Measurements from ENCODE around the gene ZSCAN18. TPM values are rescaled to one million over a fixed set of nuclear protein-coding genes. Genes with fewer than 3 reads are reported as not detected.

ZSCAN18 gene
- total RNA-seq, 2 experiments from 2014 or later = 27.0 to 31.7 TPM

DNA sequence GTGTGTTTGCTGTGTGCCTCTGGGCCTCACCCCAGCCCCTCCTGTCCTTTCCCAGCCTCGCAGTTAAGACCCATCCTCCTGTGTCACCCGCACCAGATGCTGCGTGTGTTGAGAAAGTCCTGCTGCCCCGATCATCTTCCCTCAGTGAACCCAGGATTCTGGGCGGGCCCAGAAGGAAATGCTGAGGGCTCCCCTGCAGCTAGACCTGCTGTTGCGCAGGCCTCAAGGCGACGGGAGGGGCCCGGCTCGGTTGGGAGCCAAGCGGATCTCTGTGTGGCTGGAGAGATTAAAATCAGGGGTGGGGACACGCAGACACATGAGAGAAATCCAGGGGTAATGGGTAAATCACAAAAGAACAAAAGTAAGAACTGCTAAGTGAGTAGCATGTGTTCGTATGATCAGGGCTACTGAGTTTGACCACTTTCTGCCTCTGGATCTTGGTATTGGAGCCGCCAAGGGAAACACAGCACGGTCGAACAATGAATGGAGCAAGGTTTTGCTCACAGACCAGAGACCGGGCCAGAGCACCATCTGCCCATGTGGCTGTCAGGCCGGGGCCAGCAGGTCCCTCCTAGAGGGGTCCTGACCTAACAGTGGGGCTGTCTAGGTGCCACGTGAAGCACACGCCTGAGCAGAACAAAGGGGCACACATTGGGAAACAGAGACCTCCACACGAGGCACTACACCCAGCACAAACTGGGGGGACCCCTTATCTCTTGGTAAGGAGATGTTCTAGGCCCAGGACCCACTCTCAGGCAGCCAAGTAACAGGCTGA is 57.1 kb downstream of the ZSCAN18 start:
- DNase-seq (no peak), ATAC-seq (no peak)
- Mint-ChIP-seq H3K4me1 (ENCODE audit: low read depth) (no peaks in the 10 kb centered on the region), H3K36me3 (ENCODE audit: low read depth) (peaks cover 23% of the 10 kb centered on the region), H3K27me3 (peaks cover 6% of the 10 kb centered on the region), H3K27ac (no peak overlapping the region), H3K4me3 (no peak overlapping the region), H3K9me3 (peaks cover 37% of the 10 kb centered on the region)
- intact Hi-C loops (cut with micrococcal nuclease) = no loop called here
- TF ChIP-seq, protein P1, sequence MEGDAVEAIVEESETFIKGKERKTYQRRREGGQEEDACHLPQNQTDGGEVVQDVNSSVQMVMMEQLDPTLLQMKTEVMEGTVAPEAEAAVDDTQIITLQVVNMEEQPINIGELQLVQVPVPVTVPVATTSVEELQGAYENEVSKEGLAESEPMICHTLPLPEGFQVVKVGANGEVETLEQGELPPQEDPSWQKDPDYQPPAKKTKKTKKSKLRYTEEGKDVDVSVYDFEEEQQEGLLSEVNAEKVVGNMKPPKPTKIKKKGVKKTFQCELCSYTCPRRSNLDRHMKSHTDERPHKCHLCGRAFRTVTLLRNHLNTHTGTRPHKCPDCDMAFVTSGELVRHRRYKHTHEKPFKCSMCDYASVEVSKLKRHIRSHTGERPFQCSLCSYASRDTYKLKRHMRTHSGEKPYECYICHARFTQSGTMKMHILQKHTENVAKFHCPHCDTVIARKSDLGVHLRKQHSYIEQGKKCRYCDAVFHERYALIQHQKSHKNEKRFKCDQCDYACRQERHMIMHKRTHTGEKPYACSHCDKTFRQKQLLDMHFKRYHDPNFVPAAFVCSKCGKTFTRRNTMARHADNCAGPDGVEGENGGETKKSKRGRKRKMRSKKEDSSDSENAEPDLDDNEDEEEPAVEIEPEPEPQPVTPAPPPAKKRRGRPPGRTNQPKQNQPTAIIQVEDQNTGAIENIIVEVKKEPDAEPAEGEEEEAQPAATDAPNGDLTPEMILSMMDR (IDR thresholded peaks at IDR 0.05) = no peak
- ChIA-PET POLR2A (no interaction called here), CTCF (no interaction called here)

DNA sequence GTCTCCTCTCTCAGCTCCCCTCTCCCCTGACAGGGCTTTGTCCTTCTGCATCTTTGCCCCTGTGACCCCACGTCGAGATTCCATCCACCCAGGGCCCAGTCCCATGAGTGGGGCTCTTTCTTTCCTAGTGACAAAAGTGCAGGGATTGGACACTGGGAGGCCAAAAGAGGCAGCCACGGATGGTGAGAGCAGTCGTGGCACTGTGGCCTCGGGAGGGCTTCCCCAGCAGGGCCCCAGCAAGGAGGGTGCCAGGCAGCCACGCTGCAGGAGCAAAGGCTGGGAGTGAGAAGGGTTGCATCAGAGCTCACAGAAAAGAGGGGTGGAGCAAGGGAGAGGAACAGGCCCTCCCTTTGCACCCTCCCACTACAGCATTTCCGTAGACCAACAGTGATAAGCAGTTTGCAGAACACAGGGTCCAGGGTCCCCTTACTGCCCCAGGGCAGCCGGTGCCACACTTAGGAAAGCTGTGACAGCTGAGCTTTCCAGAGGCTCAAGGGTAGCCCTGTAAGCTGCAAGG is 59.3 kb downstream of the ZSCAN18 start:
- Mint-ChIP-seq H3K27ac (no peak overlapping the region), H3K4me3 (no peak overlapping the region), H3K4me1 (ENCODE audit: low read depth) (no peaks in the 10 kb centered on the region), H3K36me3 (ENCODE audit: low read depth) (peaks cover 27% of the 10 kb centered on the region), H3K9me3 (peaks cover 38% of the 10 kb centered on the region), H3K27me3 (peaks cover 17% of the 10 kb centered on the region)
- TF ChIP-seq, protein P1 (IDR thresholded peaks at IDR 0.05) = no peak
- ChIA-PET CTCF (no interaction called here), POLR2A (no interaction called here)
- intact Hi-C loops (cut with micrococcal nuclease) = no loop called here
- ATAC-seq (no peak), DNase-seq (no peak)

DNA sequence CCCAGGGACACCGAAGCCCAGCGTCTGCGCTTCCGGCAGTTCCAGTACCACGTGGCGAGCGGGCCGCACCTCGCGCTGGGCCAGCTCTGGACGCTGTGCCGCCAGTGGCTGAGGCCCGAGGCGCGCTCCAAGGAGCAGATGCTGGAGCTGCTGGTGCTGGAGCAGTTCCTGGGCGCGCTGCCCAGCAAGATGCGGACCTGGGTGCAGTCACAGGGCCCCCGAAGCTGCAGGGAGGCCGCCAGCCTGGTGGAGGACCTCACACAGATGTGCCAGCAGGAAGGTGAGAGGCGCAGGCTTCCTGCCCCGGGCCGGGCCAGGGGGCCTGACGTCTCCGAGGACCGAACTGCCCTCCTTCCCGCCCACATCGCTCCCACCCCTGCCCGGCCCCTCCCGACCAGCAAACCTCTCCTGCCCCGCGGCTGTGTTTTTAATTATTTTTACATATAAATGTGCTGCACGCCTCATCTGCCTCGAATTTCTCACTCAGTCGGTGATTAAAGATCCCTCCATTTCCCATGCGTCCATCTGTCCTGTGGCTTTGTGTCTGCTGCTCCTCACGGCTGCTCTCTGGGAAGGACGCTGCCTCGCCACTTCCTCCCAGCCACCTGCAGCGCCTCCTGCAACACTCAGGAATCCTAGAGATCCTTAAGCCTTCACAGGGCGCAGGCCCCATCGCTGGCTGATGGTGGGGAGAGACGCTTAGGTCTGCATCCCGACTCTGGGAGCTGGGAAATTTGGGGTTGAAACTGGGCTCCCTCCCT is 59.9 kb downstream of the ZSCAN18 start:
- Mint-ChIP-seq H3K27ac (no peak overlapping the region), H3K4me1 (ENCODE audit: low read depth) (no peaks in the 10 kb centered on the region), H3K9me3 (peaks cover 33% of the 10 kb centered on the region), H3K36me3 (ENCODE audit: low read depth) (peaks cover 24% of the 10 kb centered on the region), H3K27me3 (peaks cover 17% of the 10 kb centered on the region), H3K4me3 (no peak overlapping the region)
- CTCF ChIA-PET = no interaction called here
- DNase-seq = no peak
- intact Hi-C loops (cut with micrococcal nuclease) = no loop called here
- ATAC-seq = no peak
- POLR2A ChIA-PET = no interaction called here
- TF ChIP-seq, protein P1 (IDR thresholded peaks at IDR 0.05) = no peak

DNA sequence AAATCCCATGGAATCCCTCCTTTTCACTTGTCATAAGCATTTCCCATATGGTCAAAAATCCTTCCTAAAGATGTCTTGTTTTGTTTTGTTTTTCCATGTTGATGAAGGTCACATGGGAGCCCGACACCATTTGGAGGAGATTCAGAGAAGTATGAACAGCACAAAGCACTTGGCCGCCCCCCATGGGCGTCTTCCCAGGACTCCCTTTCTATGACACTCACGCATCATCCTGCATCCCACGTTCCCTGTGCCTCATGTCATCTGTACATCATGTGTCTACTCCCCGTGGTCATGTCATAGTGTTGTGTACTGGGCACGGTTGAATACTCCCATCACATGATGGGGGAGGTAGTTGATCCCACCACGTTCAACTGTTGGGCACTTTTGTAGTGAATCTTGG is 62.2 kb downstream of the ZSCAN18 start:
- TF ChIP-seq, protein P1 (IDR thresholded peaks at IDR 0.05) = no peak
- no peak overlapping the region for H3K27ac Mint-ChIP-seq
- POLR2A ChIA-PET = no interaction called here

DNA sequence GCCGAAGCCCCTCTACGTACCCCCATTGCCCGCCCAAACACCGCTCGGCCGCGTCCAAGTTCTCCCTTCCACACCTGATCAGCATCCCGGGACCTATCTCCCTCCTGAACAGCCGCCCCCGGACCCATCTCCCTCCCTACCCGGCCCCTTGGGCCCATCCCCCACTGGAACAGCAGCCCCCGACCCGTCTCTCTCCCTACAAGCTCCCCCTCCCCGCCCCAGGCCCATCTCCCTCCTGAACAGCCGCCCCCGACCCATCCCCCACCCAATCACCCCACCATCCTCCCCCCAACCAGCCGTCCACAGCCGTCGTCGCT is 63.6 kb downstream of the ZSCAN18 start:
- intact Hi-C loops (cut with micrococcal nuclease) = no loop called here
- CTCF ChIA-PET = no interaction called here
- POLR2A ChIA-PET = no interaction called here
- no peak for DNase-seq
- TF ChIP-seq, protein P1 (IDR thresholded peaks at IDR 0.05) = no peak
- no peak for ATAC-seq
- H3K27ac Mint-ChIP-seq = no peak overlapping the region
- no peak overlapping the region for H3K4me3 Mint-ChIP-seq
- H3K36me3 Mint-ChIP-seq (ENCODE audit: low read depth) = peaks cover 15% of the 10 kb centered on the region
- peaks cover 20% of the 10 kb centered on the region for H3K27me3 Mint-ChIP-seq
- peaks cover 17% of the 10 kb centered on the region for H3K9me3 Mint-ChIP-seq
- H3K4me1 Mint-ChIP-seq (ENCODE audit: low read depth) = no peaks in the 10 kb centered on the region

More for the DNA sequence above, 62.2 kb downstream of the ZSCAN18 start:
- H3K4me3 Mint-ChIP-seq = no peak overlapping the region
- CTCF ChIA-PET = no interaction called here
- H3K36me3 Mint-ChIP-seq (ENCODE audit: low read depth) = peaks cover 16% of the 10 kb centered on the region
- intact Hi-C loops (cut with micrococcal nuclease) = no loop called here
- peaks cover 20% of the 10 kb centered on the region for H3K9me3 Mint-ChIP-seq
- ATAC-seq (no peak), DNase-seq (no peak)
- no peaks in the 10 kb centered on the region for H3K4me1 Mint-ChIP-seq (ENCODE audit: low read depth)
- peaks cover 20% of the 10 kb centered on the region for H3K27me3 Mint-ChIP-seq
